ENCODE results near the gene COMT. TPM values are rescaled to one million over a fixed set of nuclear protein-coding genes. Genes with fewer than 3 reads are reported as not detected.

The COMT gene
- total RNA-seq, 1 donor, result 120 TPM

DNA sequence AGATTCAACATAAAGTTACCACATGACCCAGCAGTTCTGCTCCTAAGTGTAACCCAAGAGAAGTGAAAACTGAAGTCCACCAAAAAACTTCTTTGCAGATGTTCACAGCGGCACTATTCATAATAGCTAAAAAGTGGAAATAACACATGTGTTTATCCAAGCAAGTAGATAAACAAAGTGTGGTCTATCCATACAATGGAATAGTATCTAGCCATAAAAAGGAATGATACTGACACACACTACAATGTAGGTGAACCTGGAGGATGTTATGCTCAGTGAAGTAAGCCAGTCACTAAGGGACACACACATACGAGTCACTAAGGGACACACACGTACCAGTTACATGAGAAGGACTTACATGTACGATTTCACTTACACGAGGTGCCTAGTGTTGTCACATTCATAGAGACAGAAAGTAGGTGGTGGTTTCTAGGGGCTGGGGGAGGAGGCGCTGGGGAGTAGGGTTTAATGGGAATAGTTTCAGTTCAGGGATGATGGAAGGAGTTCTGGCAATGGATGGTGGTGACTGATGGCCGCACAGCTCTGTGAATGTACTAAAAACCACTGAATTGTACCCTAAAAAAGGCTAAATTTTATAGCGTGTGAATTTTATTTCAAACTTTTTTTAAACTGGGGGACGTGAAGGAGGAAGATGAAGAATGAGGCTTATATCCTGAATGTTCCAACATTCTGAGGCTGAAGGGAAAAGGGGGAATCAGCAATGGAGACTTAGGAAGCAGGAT is 27.2 kb upstream of the COMT start:
- no peak for DNase-seq (ENCODE audit: low read depth)
- H3K4me3 ChIP-seq (ENCODE audit: low read depth, low read length), result no peak overlapping the region
- TF ChIP-seq, protein P1, sequence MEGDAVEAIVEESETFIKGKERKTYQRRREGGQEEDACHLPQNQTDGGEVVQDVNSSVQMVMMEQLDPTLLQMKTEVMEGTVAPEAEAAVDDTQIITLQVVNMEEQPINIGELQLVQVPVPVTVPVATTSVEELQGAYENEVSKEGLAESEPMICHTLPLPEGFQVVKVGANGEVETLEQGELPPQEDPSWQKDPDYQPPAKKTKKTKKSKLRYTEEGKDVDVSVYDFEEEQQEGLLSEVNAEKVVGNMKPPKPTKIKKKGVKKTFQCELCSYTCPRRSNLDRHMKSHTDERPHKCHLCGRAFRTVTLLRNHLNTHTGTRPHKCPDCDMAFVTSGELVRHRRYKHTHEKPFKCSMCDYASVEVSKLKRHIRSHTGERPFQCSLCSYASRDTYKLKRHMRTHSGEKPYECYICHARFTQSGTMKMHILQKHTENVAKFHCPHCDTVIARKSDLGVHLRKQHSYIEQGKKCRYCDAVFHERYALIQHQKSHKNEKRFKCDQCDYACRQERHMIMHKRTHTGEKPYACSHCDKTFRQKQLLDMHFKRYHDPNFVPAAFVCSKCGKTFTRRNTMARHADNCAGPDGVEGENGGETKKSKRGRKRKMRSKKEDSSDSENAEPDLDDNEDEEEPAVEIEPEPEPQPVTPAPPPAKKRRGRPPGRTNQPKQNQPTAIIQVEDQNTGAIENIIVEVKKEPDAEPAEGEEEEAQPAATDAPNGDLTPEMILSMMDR (IDR thresholded peaks at IDR 0.05; ENCODE audit: insufficient read depth, low read length), result no peak

GRCh38 chr22:19915287-19915954 is 26.2 kb upstream of the COMT start:
- TF ChIP-seq, protein P1 (IDR thresholded peaks at IDR 0.05; ENCODE audit: insufficient read depth, low read length), result no peak
- H3K4me3 ChIP-seq (ENCODE audit: low read depth, low read length), result no peak overlapping the region
- DNase-seq (ENCODE audit: low read depth), result no peak

GRCh38 chr22:19916006-19916405 is 25.6 kb upstream of the COMT start:
- TF ChIP-seq, protein P1 (IDR thresholded peaks at IDR 0.05; ENCODE audit: insufficient read depth, low read length), result no peak
- no peak overlapping the region for H3K4me3 ChIP-seq (ENCODE audit: low read depth, low read length)
- no peak for DNase-seq (ENCODE audit: low read depth)

DNA sequence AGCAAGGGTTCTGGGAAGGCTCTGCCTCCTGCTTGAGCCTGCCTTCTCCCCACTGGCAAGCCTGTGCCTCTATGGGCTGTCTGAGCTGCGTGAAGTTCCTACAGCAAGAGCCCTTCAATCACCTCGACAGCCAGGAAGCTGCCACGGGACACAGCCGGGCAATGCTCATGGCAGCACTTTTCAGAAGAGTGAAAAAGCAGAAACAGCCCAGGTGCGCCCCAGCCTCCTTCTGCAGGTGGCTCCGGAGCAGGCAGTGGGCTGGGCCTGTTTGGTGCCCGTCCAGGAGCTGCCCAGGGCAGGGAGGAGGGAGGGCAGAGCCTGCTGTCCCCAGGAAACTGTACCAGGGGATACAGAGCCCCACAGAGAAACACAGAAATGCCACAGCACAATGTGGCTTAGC is 24.6 kb upstream of the COMT start:
- TF ChIP-seq, protein P1 (IDR thresholded peaks at IDR 0.05; ENCODE audit: insufficient read depth, low read length), result no peak
- no peak overlapping the region for H3K4me3 ChIP-seq (ENCODE audit: low read depth, low read length)
- no peak for DNase-seq (ENCODE audit: low read depth)

DNA sequence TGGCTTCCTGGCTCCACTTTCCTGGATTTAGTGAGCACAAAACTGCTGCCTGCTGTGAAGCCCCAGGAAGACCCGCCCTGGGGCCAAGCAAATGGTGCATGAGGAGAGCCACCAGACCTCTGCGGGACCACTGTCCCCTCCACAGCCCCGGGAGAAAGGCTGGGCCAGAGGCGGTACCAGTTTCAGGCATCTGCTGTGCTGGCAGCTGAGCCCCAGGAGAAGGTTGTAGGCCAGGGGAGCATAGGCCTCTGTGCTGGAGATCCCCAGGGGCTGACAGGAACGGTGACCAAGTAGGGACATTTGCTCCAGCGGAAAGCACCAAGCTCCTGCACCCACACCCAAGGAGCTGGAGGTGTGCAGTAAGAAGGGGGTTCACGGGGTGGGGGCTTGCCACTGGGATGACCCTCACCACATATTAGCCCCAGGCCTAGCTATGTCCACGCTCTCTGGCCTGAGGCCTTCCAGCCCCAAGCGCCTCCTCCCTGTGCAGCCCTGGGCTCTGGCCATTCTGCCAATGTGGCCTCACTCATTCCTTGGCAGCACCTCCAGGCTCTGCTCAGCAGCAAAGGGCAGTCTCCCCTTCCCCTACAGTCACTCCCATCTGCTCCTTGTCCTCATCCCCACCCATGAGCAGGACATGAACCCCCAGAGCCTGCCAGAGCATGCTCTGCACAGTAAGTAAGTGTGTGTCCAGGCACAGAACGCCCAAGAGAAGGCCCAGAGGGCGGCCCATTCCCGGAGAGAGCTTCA is 24.0 kb upstream of the COMT start:
- no peak overlapping the region for H3K4me3 ChIP-seq (ENCODE audit: low read depth, low read length)
- DNase-seq (ENCODE audit: low read depth), result no peak
- TF ChIP-seq, protein P1 (IDR thresholded peaks at IDR 0.05; ENCODE audit: insufficient read depth, low read length), result no peak

DNA sequence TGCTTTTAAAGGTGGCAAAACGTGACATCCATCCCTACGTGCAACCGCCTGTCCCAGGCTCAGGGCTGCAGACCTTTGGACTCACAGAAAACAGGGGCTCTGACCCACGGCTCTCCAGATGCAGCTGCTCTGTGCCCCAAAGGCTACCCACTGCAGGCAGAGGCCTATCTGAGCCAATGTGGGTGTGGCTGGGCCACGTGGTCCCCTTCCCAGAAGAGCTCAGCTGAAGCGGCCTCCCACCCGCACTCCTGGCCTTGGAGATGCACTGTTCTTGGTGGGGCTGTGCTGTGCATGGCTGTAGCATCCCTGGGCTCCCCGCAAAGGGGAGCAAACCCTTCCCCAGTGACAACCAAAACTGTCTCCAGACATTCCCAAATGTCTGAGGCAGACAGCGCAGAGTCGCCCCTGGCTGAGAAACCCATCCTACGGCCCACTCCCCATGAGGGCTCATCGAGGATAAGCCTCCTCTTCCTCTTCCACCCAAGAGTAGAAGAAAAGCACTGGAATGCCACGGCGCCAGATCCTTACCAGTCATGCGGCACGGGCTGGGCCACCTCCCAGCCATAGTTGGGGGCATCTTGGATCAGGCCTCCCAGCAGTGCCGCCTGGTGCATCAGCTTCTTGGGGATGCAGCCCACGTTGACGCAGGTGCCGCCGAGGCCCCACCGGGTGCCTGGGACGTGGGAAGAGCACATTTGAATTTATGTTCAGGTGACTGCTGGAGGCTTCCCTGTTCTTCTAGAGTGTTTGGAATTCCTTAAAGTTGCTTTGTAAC is 23.1 kb upstream of the COMT start:
- DNase-seq (ENCODE audit: low read depth), result no peak
- H3K4me3 ChIP-seq (ENCODE audit: low read depth, low read length), result no peak overlapping the region
- TF ChIP-seq, protein P1 (IDR thresholded peaks at IDR 0.05; ENCODE audit: insufficient read depth, low read length), result no peak
